Prostate gland (tissue), 2 donors: Measurements from ENCODE around the gene GANC. TPM values are rescaled to one million over a fixed set of nuclear protein-coding genes. Genes with fewer than 3 reads are reported as not detected.

ENCODE experiments used
- DNase-seq: peaks from one replicate; pipeline ENCODE4 v3.0.0-alpha.2; 2019; ENCODE audit warnings: low spot score
- H3K27ac ChIP-seq, 2 donors: fragments of 200-600 bp; sonication (generic); 2 replicates each; pipeline ENCODE4 v1.5.1; 2017 to 2019
- H3K27me3 ChIP-seq: fragments of 200-600 bp; sonication (generic); replicated peaks from 2 replicates; pipeline ENCODE4 v1.5.1; 2019; ENCODE audit not compliant: insufficient read depth
- H3K36me3 ChIP-seq, 2 donors: fragments of 200-600 bp; sonication (generic); 1 replicate in 1 of 2; 2 replicates in 1 of 2; pipeline versions ENCODE4 v1.5.1 to v1.8.1; 2017 to 2019
- H3K4me1 ChIP-seq: fragments of 200-600 bp; sonication (generic); replicated peaks from 2 replicates; pipeline ENCODE4 v1.5.1; 2019
- H3K4me3 ChIP-seq, 2 donors: fragments of 200-600 bp; sonication (generic); 2 replicates each; pipeline ENCODE4 v1.5.1; 2017 to 2019
- H3K9me3 ChIP-seq: fragments of 200-600 bp; sonication (generic); 2 replicates; pipeline ENCODE4 v1.5.1; 2017
- POLR2A ChIP-seq: fragments of 450-650 bp; IDR thresholded peaks from one replicate; pipeline ENCODE4 v1.6.1; 2016; ENCODE audit warnings: antibody characterized with exemption, mild to moderate bottlenecking
- POLR2AphosphoS5 ChIP-seq: sonication (generic); formaldehyde crosslinking; IDR thresholded peaks from one replicate; pipeline ENCODE4 v1.6.1; 2017; ENCODE audit warnings: antibody characterized with exemption
- WGBS: methylation state at CpG from one replicate; pipeline ENCODE4 v1.1.5; 2018; 5-methylcytosine and 5-hydroxymethylcytosine counted together
- intact Hi-C: fragments of 100-400 bp; cut with DNase I; formaldehyde crosslinking; loops from one replicate; pipeline ENCODE4 v1.14.2; 2022
- total RNA-seq, 2 donors: library from RNA; depleted of rRNA; stranded (reverse); fragments of >200 nt; gene quantifications; one replicate each; pipeline ENCODE4 v1.1.0, GENCODE V29; 2016
- TF ChIP-seq, protein P1 (sequence below), 4 experiments: fragments of 200-600 bp in 2 of 4; fragments of 450-650 bp in 2 of 4; sonication (generic) in 2 of 4; IDR thresholded peaks; 1 replicate in 3 of 4; 2 replicates in 1 of 4; pipeline ENCODE4 v1.5.1; 2016 to 2019; ENCODE audit warnings: antibody characterized with exemption in 4 of 4, mild to moderate bottlenecking in 2 of 4, moderate library complexity in 2 of 4

GANC gene
- total RNA-seq, 2 donors from 2014 or later, result 10.2 to 38.7 TPM

- Histone ChIP-seq H3K4me1 (no peaks in the 10 kb centered on the region), H3K27me3 (no peaks in the 10 kb centered on the region), H3K36me3 (no peaks in the 10 kb centered on the region), H3K9me3 (no peaks in the 10 kb centered on the region), H3K27ac (no peak overlapping the region), H3K4me3 (no peak overlapping the region)
- 84% methylated on average over 24 of the region's 24 CpGs for WGBS
- DNase-seq, result no peak
- intact Hi-C loops, result no loop called here
- TF ChIP-seq POLR2AphosphoS5, result no peak
Measured at GRCh38 chr15:42401544-42402454, 128.8 kb downstream of the GANC start.

DNA sequence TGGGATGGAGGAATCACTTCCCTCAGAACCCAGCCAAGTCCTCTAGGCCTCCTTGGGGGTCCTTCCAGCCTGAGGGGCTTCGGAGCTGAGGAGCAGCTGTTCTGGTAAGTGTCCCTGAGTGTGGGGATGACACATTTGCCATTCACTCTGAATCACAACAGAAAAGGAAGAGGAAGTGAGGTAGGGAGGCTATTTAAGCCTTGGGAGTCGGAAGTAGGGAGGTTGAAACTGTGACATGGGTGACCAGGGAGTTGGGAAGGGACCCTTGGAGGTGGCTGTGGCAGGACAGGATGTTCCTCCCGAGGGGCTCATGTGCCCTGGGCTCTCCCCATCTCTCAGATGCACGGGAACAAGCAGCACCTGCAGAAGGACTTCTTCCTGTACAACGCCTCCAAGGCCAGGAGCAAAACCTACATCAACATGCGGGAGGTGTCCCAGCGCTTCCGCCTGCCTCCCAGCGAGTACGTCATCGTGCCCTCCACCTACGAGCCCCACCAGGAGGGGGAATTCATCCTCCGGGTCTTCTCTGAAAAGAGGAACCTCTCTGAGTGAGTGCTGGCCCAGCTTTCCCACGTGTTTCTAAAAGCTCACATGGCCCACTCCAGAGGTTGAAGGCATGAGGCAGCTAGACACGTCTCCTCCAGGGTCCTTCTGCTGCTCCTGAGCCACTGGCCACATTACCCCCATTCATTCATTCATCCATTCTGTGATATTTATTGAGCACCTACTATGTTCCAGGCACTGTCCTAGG, 129.6 kb downstream of the GANC start:
- Histone ChIP-seq H3K4me3 (no peak overlapping the region), H3K27ac (no peak overlapping the region), H3K9me3 (no peaks in the 10 kb centered on the region), H3K27me3 (no peaks in the 10 kb centered on the region), H3K36me3 (no peaks in the 10 kb centered on the region), H3K4me1 (no peaks in the 10 kb centered on the region)
- WGBS, result 90% methylated on average over 15 of the region's 15 CpGs
- TF ChIP-seq POLR2A (no peak), POLR2AphosphoS5 (no peak)
- TF ChIP-seq, protein P1, sequence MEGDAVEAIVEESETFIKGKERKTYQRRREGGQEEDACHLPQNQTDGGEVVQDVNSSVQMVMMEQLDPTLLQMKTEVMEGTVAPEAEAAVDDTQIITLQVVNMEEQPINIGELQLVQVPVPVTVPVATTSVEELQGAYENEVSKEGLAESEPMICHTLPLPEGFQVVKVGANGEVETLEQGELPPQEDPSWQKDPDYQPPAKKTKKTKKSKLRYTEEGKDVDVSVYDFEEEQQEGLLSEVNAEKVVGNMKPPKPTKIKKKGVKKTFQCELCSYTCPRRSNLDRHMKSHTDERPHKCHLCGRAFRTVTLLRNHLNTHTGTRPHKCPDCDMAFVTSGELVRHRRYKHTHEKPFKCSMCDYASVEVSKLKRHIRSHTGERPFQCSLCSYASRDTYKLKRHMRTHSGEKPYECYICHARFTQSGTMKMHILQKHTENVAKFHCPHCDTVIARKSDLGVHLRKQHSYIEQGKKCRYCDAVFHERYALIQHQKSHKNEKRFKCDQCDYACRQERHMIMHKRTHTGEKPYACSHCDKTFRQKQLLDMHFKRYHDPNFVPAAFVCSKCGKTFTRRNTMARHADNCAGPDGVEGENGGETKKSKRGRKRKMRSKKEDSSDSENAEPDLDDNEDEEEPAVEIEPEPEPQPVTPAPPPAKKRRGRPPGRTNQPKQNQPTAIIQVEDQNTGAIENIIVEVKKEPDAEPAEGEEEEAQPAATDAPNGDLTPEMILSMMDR (IDR thresholded peaks at IDR 0.05), result no peak
- DNase-seq, result no peak
- intact Hi-C loops, result no loop called here

DNA sequence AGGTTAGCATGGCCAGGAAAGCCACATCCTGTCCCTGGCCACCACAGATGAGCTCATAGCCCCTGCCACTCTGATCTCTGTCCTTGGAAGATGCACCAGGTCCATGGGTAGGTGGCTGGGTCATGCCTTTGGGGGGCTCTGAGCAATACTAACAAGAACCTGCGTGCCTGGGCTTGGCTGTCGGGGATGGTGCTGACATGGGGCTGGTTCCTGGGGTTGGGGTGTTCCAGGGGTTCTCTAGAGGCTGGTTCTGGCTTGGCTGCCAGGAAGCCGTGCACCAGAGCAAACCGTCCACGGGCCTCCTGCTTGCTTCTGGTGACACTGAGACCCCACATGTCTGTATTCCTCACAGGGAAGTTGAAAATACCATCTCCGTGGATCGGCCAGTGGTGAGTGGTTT, 130.4 kb downstream of the GANC start:
- Histone ChIP-seq H3K9me3 (no peaks in the 10 kb centered on the region), H3K27me3 (no peaks in the 10 kb centered on the region), H3K27ac (no peak overlapping the region), H3K4me1 (no peaks in the 10 kb centered on the region), H3K36me3 (no peaks in the 10 kb centered on the region), H3K4me3 (no peak overlapping the region)
- TF ChIP-seq POLR2AphosphoS5 (no peak), POLR2A (no peak)
- TF ChIP-seq, protein P1 (IDR thresholded peaks at IDR 0.05), result no peak
- WGBS, result 97% methylated on average over 7 of the region's 7 CpGs
- no peak for DNase-seq
- intact Hi-C loops, result no loop called here

DNA sequence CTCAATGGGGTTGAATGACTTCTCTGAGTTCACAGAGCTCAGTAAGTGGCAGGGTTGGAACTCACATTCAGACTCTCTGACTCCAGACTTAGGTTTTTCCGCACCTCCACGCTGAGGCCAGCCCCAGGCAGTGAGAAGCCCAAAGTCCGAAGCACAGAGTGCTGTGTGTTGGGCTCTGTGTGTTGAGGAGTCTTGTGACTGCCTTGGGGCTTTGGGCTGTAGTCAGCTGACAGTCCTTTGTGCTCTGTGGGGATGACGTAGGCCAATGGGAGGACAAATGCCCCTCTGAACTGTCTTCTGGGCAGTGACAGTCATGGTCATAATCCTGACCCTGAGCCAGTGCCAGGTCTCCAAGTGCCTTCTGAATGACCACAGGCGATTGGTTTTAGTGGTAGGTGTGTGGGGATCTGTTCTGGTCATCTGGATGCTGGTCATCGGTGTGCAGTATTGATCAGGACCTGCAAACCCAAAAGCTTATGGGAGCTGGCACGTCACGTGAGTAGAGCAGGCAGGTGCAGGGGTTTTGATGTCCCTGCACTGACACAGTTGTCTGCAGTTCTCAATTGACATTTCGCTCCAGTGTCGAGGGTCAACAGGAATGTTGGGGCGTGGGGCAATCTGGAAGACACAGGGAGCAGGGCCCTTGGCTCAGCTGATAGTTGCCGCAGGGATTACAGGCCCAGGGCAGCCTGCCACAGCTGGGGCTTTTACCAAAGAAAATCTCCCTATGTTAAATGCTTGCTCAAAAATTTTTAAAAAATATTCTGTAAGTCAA, 131.6 kb downstream of the GANC start:
- Histone ChIP-seq H3K27ac (no peak overlapping the region), H3K36me3 (no peaks in the 10 kb centered on the region), H3K4me1 (no peaks in the 10 kb centered on the region), H3K4me3 (no peak overlapping the region), H3K9me3 (no peaks in the 10 kb centered on the region), H3K27me3 (no peaks in the 10 kb centered on the region)
- no peak for TF ChIP-seq POLR2A
- TF ChIP-seq, protein P1 (IDR thresholded peaks at IDR 0.05), result no peak
- no peak for TF ChIP-seq POLR2AphosphoS5
- no peak for DNase-seq
- 88% methylated on average over 12 of the region's 12 CpGs for WGBS
- intact Hi-C loops, result no loop called here
